HepG2 (cell line): ENCODE results near the gene ZFPM1. TPM values are rescaled to one million over a fixed set of nuclear protein-coding genes. Genes with fewer than 3 reads are reported as not detected.
A peak's percentile ranks its signal among the peaks of the same experiment; 100 is the strongest.

Experiments
- ATAC-seq: fragments of 200-7000 bp; cut with Tn5 transposase; 3 replicates; pipeline ENCODE4 v1.9.1; 2020; ENCODE audit warnings: mild to moderate bottlenecking, moderate library complexity
- BruUV-seq: library from RNA; stranded (reverse); fragments of 400-500 nt; replicated peaks from 2 replicates; lab custom pipeline; 2021; lab: Mats Ljungman, UMichigan
- CTCF ChIA-PET: fragments of 300-600 bp; formaldehyde crosslinking; extraction: SDS; loops from one replicate; lab custom pipeline; 2021; ENCODE audit warnings: low total read pairs, inconsistent platforms, low intra/inter-chr PET ratio; lab: Yijun Ruan, JAX
- POLR2A ChIA-PET: fragments of 350-600 bp; sonication (Branson Sonifier 250); formaldehyde crosslinking; loops from one replicate; lab custom pipeline; 2020; ENCODE audit warnings: antibody characterized with exemption, inconsistent platforms; lab: Yijun Ruan, JAX
- DNase-seq: peaks from one replicate; pipeline ENCODE4 v3.0.0-alpha.2; 2015; ENCODE audit warnings: low spot score
- FAIRE-seq: peaks from 3 replicates; lab custom pipeline; 2011; peaks lifted over from hg19 to GRCh38; lab: Jason Lieb, UNC
- H2AFZ ChIP-seq: one replicate; pipeline ENCODE4 v1.6.1; 2011; ENCODE audit warnings: low read length, inconsistent platforms
- H3K27ac ChIP-seq: fragments of 300-600 bp; 3 replicates; pipeline ENCODE4 v1.8.0; 2011; ENCODE audit warnings: mixed run types, mild to moderate bottlenecking, mixed read lengths, low read length, inconsistent platforms; ENCODE audit not compliant: insufficient read depth; ENCODE audit errors: extremely low read length
- H3K27me3 ChIP-seq, 2 experiments: fragments of 200-600 bp in 1 of 2; 2 replicates in 1 of 2; 3 replicates in 1 of 2; pipeline versions ENCODE4 v1.6.0 to v1.8.0; 2011; ENCODE audit warnings: low read length in 2 of 2, mild to moderate bottlenecking in 2 of 2, moderate library complexity in 2 of 2, inconsistent platforms in 1 of 2; ENCODE audit not compliant: insufficient read depth in 2 of 2, control insufficient read depth in 1 of 2
- H3K36me3 ChIP-seq, 2 experiments: fragments of 200-600 bp in 1 of 2; replicated peaks in 1 of 2; 2 replicates in 1 of 2; 3 replicates in 1 of 2; pipeline versions ENCODE4 v1.5.1 to v1.8.0; 2011; ENCODE audit warnings: low read length in 2 of 2, inconsistent platforms in 1 of 2; ENCODE audit not compliant: insufficient read depth in 2 of 2, control insufficient read depth in 1 of 2
- H3K4me1 ChIP-seq: 2 replicates; pipeline ENCODE4 v1.5.1; 2012; ENCODE audit warnings: low read length, inconsistent platforms; ENCODE audit not compliant: insufficient read depth
- H3K4me2 ChIP-seq: 2 replicates; pipeline ENCODE4 v1.6.0; 2011; ENCODE audit warnings: low read depth, low read length, inconsistent platforms
- H3K4me3 ChIP-seq, 3 experiments: fragments of 200-600 bp in 1 of 3; sonication (generic), shearing (Covaris generic) in 1 of 3; replicated peaks in 1 of 3; 2 replicates each; pipeline ENCODE4 v1.5.1; 2011 to 2016; ENCODE audit warnings: low read length in 3 of 3, inconsistent platforms in 2 of 3, low read depth in 2 of 3, mild to moderate bottlenecking in 2 of 3, control low read depth in 1 of 3, mixed read lengths in 1 of 3; ENCODE audit not compliant: insufficient read depth in 1 of 3
- H3K79me2 ChIP-seq: one replicate; pipeline ENCODE4 v1.6.1; 2011; ENCODE audit warnings: low read length, inconsistent platforms; ENCODE audit not compliant: insufficient read depth
- H3K9ac ChIP-seq: 2 replicates; pipeline ENCODE4 v1.6.0; 2011; ENCODE audit warnings: mild to moderate bottlenecking, low read depth, low read length, inconsistent platforms; ENCODE audit not compliant: insufficient read depth
- H3K9me3 ChIP-seq: 2 replicates; pipeline ENCODE4 v1.5.1; 2012; ENCODE audit warnings: mild to moderate bottlenecking, low read length
- H4K20me1 ChIP-seq: 2 replicates; pipeline ENCODE4 v1.6.0; 2011; ENCODE audit warnings: inconsistent platforms, mild to moderate bottlenecking, low read length, moderate library complexity; ENCODE audit not compliant: insufficient read depth
- CCDC6 ChIP-seq: sonication (generic); formaldehyde crosslinking; IDR thresholded peaks from 2 replicates; pipeline ENCODE4 v1.8.1; 2022; ENCODE audit warnings: mild to moderate bottlenecking, missing genetic modification reagents, moderate library complexity
- CHD4 ChIP-seq: fragments of 200-600 bp; sonication (generic); IDR thresholded peaks from 2 replicates; pipeline ENCODE4 v1.7.0; 2017; ENCODE audit warnings: mild to moderate bottlenecking, low read length, borderline replicate concordance
- FOXA3 ChIP-seq: IDR thresholded peaks from 2 replicates; pipeline ENCODE4 v1.6.1; 2016; ENCODE audit warnings: missing genetic modification reagents, missing compliant biosample characterization
- GATAD1 ChIP-seq: IDR thresholded peaks from 2 replicates; pipeline ENCODE4 v1.6.1; 2016; ENCODE audit warnings: missing genetic modification reagents, missing compliant biosample characterization
- HOXA9 ChIP-seq: sonication (generic); formaldehyde crosslinking; IDR thresholded peaks from 2 replicates; pipeline ENCODE4 v1.8.1; 2022; ENCODE audit warnings: missing genetic modification reagents, mild to moderate bottlenecking, moderate library complexity, borderline replicate concordance
- KAT2B ChIP-seq: fragments of 150-350 bp; IDR thresholded peaks from 2 replicates; pipeline ENCODE4 v1.6.1; 2014; ENCODE audit warnings: low read depth, low read length, borderline replicate concordance
- MIER3 ChIP-seq: IDR thresholded peaks from 2 replicates; pipeline ENCODE4 v1.6.1; 2016; ENCODE audit warnings: missing compliant biosample characterization, borderline replicate concordance
- PHF5A ChIP-seq: IDR thresholded peaks from one replicate; pipeline ENCODE4 v1.6.1; 2018; ENCODE audit warnings: low read depth, missing genetic modification reagents; ENCODE audit not compliant: unreplicated experiment
- POLR2AphosphoS5 ChIP-seq: IDR thresholded peaks from 2 replicates; pipeline ENCODE4 v1.6.1; 2012; ENCODE audit warnings: low read depth, low read length
- PTBP1 ChIP-seq: fragments of 200-400 bp; formaldehyde crosslinking; IDR thresholded peaks from 2 replicates; pipeline ENCODE4 v1.6.1; 2018; ENCODE audit warnings: low read length, low read depth; ENCODE audit not compliant: poor library complexity, severe bottlenecking
- SIX4 ChIP-seq: sonication (generic); formaldehyde crosslinking; IDR thresholded peaks from 2 replicates; pipeline ENCODE4 v1.4.0; 2020; ENCODE audit warnings: missing genetic modification reagents
- TEAD3 ChIP-seq: optimal IDR thresholded peaks from 2 replicates; pipeline ENCODE3; 2016; ENCODE audit warnings: borderline replicate concordance
- ZFP1 ChIP-seq: IDR thresholded peaks from 2 replicates; pipeline ENCODE4 v1.6.1; 2016
- ZNF160 ChIP-seq: sonication (generic); formaldehyde crosslinking; IDR thresholded peaks from 2 replicates; pipeline ENCODE4 v1.8.0; 2022; ENCODE audit warnings: mild to moderate bottlenecking, inconsistent platforms, missing genetic modification reagents
- ZNF34 ChIP-seq: sonication (generic); formaldehyde crosslinking; IDR thresholded peaks from 2 replicates; pipeline ENCODE4 v1.4.0; 2020; ENCODE audit warnings: mild to moderate bottlenecking, missing genetic modification reagents, borderline replicate concordance
- ZNF446 ChIP-seq: sonication (generic); formaldehyde crosslinking; IDR thresholded peaks from 2 replicates; pipeline ENCODE4 v1.5.0; 2020; ENCODE audit warnings: mild to moderate bottlenecking, missing genetic modification reagents
- ZNF496 ChIP-seq: sonication (generic); formaldehyde crosslinking; IDR thresholded peaks from 2 replicates; pipeline ENCODE4 v1.8.1; 2023; ENCODE audit warnings: mild to moderate bottlenecking, moderate library complexity, missing genetic modification reagents; ENCODE audit not compliant: insufficient replicate concordance
- ZNF570 ChIP-seq: sonication (generic); formaldehyde crosslinking; IDR thresholded peaks from 2 replicates; pipeline ENCODE4 v1.4.0; 2020; ENCODE audit warnings: mild to moderate bottlenecking, missing genetic modification reagents, borderline replicate concordance
- ZNF572 ChIP-seq: sonication (generic); formaldehyde crosslinking; IDR thresholded peaks from 2 replicates; pipeline ENCODE4 v1.5.1; 2020; ENCODE audit warnings: mild to moderate bottlenecking, missing genetic modification reagents
- ZNF615 ChIP-seq: sonication (generic); formaldehyde crosslinking; IDR thresholded peaks from 2 replicates; pipeline ENCODE4 v1.5.0; 2020; ENCODE audit warnings: mild to moderate bottlenecking, missing genetic modification reagents, borderline replicate concordance
- ZNF678 ChIP-seq: sonication (generic); formaldehyde crosslinking; IDR thresholded peaks from 2 replicates; pipeline ENCODE4 v1.4.0; 2020; ENCODE audit warnings: mild to moderate bottlenecking, missing genetic modification reagents
- WGBS: methylation state at CpG from one replicate; pipeline ENCODE4 v1.1.6; 2017; ENCODE audit warnings: low lambda C conversion rate; 5-methylcytosine and 5-hydroxymethylcytosine counted together
- in situ Hi-C: cut with HindIII; loops from 2 replicates; pipeline ENCODE4 v1.10.0; 2017; ENCODE audit warnings: low pct_unique_long_range_greater_than_20kb; ENCODE audit not compliant: extremely low pct_ligation_motif_present
- intact Hi-C: fragments of 100-400 bp; cut with micrococcal nuclease; formaldehyde crosslinking; loops from one replicate; pipeline ENCODE4 v1.10.0; 2022; ENCODE audit not compliant: unreplicated experiment
- polyA plus RNA-seq, 8 experiments: library from polyadenylated mRNA; depleted of rRNA in 3 of 8; stranded (reverse) in 7 of 8; unstranded in 1 of 8; fragments of >200 nt; fragmentation: Illumina TruSeq in 4 of 8; extraction: Trizol in 4 of 8; gene quantifications; 2 replicates each; pipeline versions ENCODE4 v1.2.1 to v1.2.3, GENCODE V29; 2011 to 2016; ENCODE audit warnings: low read depth in 4 of 8, missing spikeins in 1 of 8, mixed read lengths in 1 of 8; ENCODE audit not compliant: insufficient read depth in 1 of 8
- total RNA-seq, 5 experiments: library from RNA; depleted of rRNA; stranded (reverse); fragments of >200 nt; fragmentation: Illumina TruSeq; extraction: Trizol; gene quantifications; 2 replicates each; pipeline ENCODE4 v1.2.3, GENCODE V29; 2016; ENCODE audit warnings: low read depth in 1 of 5
- TF ChIP-seq, protein P1 (sequence below): sonication (generic); formaldehyde crosslinking; IDR thresholded peaks from 2 replicates; pipeline ENCODE4 v1.4.0; 2020; ENCODE audit warnings: missing genetic modification reagents
- TF ChIP-seq, protein P2 (sequence below): IDR thresholded peaks from 2 replicates; pipeline ENCODE4 v1.6.1; 2016; ENCODE audit warnings: control low read depth

The ZFPM1 gene
- total and polyA plus RNA-seq, 2 of the 13 experiments (the other 11 are each of a cell fraction or from before 2014, with no cell fraction given) = 1.3 to 3.8 TPM

DNA sequence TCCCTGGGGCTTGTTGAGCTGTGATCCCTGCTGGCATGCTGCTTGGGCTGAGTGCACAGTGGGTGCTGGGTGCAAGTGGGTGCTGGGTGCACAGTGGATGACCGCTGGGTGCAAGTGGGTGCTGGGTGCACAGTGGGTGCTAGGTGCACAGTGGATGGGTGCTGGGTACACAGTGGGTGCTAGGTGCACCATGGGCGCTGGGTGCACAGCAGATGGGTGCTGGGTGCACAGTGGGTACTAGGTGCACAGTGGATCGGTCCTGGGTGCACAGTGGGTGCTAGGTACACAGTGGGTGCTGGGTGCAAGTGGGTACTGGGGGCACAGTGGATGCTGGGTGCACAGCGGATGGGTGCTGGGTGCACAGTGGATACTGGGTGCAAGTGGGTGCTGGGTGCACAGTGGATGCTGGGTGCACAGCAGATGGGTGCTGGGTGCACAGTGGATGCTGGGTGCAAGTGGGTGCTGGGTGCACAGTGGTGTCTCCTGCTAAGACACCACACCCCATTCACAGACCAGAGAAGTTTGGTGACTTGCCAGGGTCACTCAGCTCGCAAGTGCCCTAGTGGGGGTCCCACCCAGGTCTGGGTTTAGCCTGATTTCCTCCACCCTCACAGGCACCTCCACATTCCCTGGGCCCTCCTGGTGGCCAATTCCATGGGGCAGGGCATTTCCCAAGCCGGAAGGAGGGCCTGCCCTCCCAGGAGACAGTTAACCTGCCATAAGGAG is 33.5 kb downstream of the ZFPM1 start (continued):
- TF ChIP-seq, protein P1, sequence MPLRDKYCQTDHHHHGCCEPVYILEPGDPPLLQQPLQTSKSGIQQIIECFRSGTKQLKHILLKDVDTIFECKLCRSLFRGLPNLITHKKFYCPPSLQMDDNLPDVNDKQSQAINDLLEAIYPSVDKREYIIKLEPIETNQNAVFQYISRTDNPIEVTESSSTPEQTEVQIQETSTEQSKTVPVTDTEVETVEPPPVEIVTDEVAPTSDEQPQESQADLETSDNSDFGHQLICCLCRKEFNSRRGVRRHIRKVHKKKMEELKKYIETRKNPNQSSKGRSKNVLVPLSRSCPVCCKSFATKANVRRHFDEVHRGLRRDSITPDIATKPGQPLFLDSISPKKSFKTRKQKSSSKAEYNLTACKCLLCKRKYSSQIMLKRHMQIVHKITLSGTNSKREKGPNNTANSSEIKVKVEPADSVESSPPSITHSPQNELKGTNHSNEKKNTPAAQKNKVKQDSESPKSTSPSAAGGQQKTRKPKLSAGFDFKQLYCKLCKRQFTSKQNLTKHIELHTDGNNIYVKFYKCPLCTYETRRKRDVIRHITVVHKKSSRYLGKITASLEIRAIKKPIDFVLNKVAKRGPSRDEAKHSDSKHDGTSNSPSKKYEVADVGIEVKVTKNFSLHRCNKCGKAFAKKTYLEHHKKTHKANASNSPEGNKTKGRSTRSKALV (CRISPR knock-in tag) = no peak
- TF ChIP-seq CHD4 (no peak), ZNF446 (CRISPR knock-in tag) (0 out of 2 replicates have a peak, but pooled peaks have one; percentile 23), GATAD1 (CRISPR knock-in tag) (no peak), ZFP1 (CRISPR knock-in tag) (no peak), HOXA9 (CRISPR knock-in tag) (no peak), FOXA3 (CRISPR knock-in tag) (no peak), CCDC6 (CRISPR knock-in tag) (no peak), ZNF160 (CRISPR knock-in tag) (0 out of 2 replicates have a peak, but pooled peaks have one; percentile 64), ZNF570 (no peak), PTBP1 (no peak)

GRCh38 chr16:88487124-88487432 is 34.0 kb downstream of the ZFPM1 start:
- Histone ChIP-seq H2AFZ (no peak overlapping the region), H3K27ac (peak overlapping the region; percentile 95), H3K27me3 (no peaks in the 10 kb centered on the region), H3K4me3 (no peak overlapping the region), H3K4me1 (peaks cover 46% of the 10 kb centered on the region), H3K36me3 (peaks cover 18 to 34% of the 10 kb centered on the region in 2 experiments; a peak in 4 of 5 replicates), H3K79me2 (peaks cover 3% of the 10 kb centered on the region), H3K9me3 (no peaks in the 10 kb centered on the region), H4K20me1 (peaks cover 7% of the 10 kb centered on the region; the same call in 1 of the 2 replicates), H3K9ac (peak overlapping the region; percentile 62), H3K4me2 (no peak overlapping the region)
- in situ Hi-C loops = no loop called here
- FAIRE-seq = no peak
- intact Hi-C loops = no loop called here
- ChIA-PET CTCF (interaction anchor here (2.6 kb wide), 1 partner anchor 40 kb away, joined by 19 read pairs; no protein-coding TSS in a partner anchor), POLR2A (interaction anchor here (2.0 to 9.7 kb wide), 3 partner anchors 20 to 32 kb away, joined by 7 to 370 read pairs (median 40); no protein-coding TSS in a partner anchor)
- DNase-seq = no peak
- WGBS = 79% methylated on average over 3 of the region's 3 CpGs
- no peak for ATAC-seq
- no TSS peak for BruUV-seq
- no peak for TF ChIP-seq ZNF34
- 0 out of 2 replicates have a peak, but pooled peaks have one; percentile 36 for TF ChIP-seq ZNF678
- TF ChIP-seq ZNF572 (CRISPR knock-in tag) = peak; percentile 93
- no peak for TF ChIP-seq SIX4 (CRISPR knock-in tag)
- no peak for TF ChIP-seq PHF5A (CRISPR knock-in tag)
- TF ChIP-seq, protein P2, sequence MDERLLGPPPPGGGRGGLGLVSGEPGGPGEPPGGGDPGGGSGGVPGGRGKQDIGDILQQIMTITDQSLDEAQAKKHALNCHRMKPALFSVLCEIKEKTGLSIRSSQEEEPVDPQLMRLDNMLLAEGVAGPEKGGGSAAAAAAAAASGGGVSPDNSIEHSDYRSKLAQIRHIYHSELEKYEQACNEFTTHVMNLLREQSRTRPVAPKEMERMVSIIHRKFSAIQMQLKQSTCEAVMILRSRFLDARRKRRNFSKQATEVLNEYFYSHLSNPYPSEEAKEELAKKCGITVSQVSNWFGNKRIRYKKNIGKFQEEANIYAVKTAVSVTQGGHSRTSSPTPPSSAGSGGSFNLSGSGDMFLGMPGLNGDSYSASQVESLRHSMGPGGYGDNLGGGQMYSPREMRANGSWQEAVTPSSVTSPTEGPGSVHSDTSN = no peak
- no peak for TF ChIP-seq ZNF615 (CRISPR knock-in tag)
- no peak for TF ChIP-seq KAT2B
- no peak for TF ChIP-seq PTBP1
- TF ChIP-seq TEAD3 = peak; percentile 13
- no peak for TF ChIP-seq MIER3 (CRISPR knock-in tag)
- no peak for TF ChIP-seq ZNF496 (CRISPR knock-in tag)
- no peak for TF ChIP-seq POLR2AphosphoS5
